Gastroesophageal sphincter (tissue), 3 donors: ENCODE results near the gene CNNM4.
A peak's percentile ranks its signal among the peaks of the same experiment; 100 is the strongest.

Experiments used
- EP300 ChIP-seq: sonication (generic); formaldehyde crosslinking; IDR thresholded peaks from one replicate; pipeline ENCODE4 v1.6.1; 2017; ENCODE audit warnings: antibody characterized with exemption, mild to moderate bottlenecking
- POLR2A ChIP-seq, 2 donors: fragments of 450-650 bp; IDR thresholded peaks; one replicate each; pipeline ENCODE4 v1.6.1; 2017; ENCODE audit warnings: antibody characterized with exemption in 2 of 2, mild to moderate bottlenecking in 2 of 2, moderate library complexity in 1 of 2
- TF ChIP-seq, protein P1 (sequence below), 4 experiments: fragments of 200-600 bp in 2 of 4; fragments of 450-650 bp in 2 of 4; sonication (generic) in 1 of 4; IDR thresholded peaks; one replicate each; pipeline ENCODE4 v1.5.1; 2017 to 2019; ENCODE audit warnings: antibody characterized with exemption in 4 of 4, mild to moderate bottlenecking in 2 of 4, moderate library complexity in 2 of 4

DNA sequence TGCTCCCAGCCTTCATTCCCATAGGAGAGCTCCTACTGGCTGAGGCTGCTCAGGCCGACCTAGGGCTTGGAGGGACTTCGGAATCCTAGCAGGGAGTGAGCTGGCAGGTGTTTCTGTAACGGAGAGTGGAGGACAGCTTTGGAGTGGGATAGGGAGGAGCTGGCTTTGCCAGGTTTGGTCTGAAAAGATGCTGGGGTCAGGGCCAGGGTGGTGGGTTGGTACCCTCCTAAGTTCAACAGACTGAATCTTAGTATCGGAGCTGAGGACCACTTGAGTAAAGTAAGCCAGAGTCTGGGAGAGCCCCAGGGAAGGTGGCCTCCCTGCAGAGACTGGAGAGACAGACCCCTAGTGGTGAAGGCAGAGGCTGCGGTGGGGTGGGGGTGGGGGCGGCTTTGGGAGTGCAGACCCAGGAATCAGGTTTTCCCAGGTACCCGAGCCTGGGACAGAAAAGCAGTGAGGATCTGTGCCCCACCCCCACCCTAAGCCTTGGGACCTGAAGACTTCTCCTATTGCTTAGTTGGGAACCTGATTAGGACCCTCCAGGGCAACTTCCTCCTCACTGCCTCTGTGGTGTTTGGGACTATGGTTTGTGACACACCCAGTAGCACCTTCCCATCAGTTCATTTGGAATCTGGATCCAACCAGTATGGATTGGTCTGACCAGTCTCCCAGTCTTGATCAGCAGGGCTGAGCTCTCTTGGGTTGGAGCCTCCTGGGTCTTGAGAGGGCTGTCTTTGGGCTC, 3.0 kb downstream of the CNNM4 start:
- no peak for TF ChIP-seq EP300
- no peak for TF ChIP-seq POLR2A (IDR thresholded peaks at IDR 0.05)
- TF ChIP-seq, protein P1, sequence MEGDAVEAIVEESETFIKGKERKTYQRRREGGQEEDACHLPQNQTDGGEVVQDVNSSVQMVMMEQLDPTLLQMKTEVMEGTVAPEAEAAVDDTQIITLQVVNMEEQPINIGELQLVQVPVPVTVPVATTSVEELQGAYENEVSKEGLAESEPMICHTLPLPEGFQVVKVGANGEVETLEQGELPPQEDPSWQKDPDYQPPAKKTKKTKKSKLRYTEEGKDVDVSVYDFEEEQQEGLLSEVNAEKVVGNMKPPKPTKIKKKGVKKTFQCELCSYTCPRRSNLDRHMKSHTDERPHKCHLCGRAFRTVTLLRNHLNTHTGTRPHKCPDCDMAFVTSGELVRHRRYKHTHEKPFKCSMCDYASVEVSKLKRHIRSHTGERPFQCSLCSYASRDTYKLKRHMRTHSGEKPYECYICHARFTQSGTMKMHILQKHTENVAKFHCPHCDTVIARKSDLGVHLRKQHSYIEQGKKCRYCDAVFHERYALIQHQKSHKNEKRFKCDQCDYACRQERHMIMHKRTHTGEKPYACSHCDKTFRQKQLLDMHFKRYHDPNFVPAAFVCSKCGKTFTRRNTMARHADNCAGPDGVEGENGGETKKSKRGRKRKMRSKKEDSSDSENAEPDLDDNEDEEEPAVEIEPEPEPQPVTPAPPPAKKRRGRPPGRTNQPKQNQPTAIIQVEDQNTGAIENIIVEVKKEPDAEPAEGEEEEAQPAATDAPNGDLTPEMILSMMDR (IDR thresholded peaks at IDR 0.05), result peak in 2 of 4 experiments; percentile 9 to 56
